WTC11 (cell line): ENCODE measurements around the gene ZDHHC14. TPM values are rescaled to one million over a fixed set of nuclear protein-coding genes. Genes with fewer than 3 reads are reported as not detected.

Experiments
- ATAC-seq: fragments of 200-7000 bp; cut with Tn5 transposase; 2 replicates; pipeline ENCODE4 v1.10.0; 2021; ENCODE audit warnings: mild to moderate bottlenecking, moderate library complexity
- CTCF ChIA-PET: fragments of 300-600 bp; sonication (Branson Sonifier 250); formaldehyde crosslinking; loops from one replicate; lab custom pipeline; 2021; ENCODE audit warnings: antibody characterized with exemption; lab: Charles Lee
- POLR2A ChIA-PET: fragments of 350-600 bp; sonication (Branson Sonifier 250); formaldehyde crosslinking; loops from one replicate; lab custom pipeline; 2021; ENCODE audit warnings: antibody characterized with exemption; lab: Charles Lee
- DNase-seq: peaks from one replicate; pipeline ENCODE4 v3.0.0; 2021; ENCODE audit warnings: low spot score
- H3K27ac Mint-ChIP-seq: 2 replicates; pipeline ENCODE4 v1.8.0; 2021; ENCODE audit warnings: mixed read lengths
- H3K27me3 Mint-ChIP-seq: 2 replicates; pipeline ENCODE4 v1.8.0; 2021; ENCODE audit warnings: low read depth, mild to moderate bottlenecking, moderate library complexity, mixed read lengths
- H3K36me3 Mint-ChIP-seq: 2 replicates; pipeline ENCODE4 v1.8.0; 2021; ENCODE audit warnings: mixed read lengths
- H3K4me1 Mint-ChIP-seq: 2 replicates; pipeline ENCODE4 v1.8.0; 2022; ENCODE audit warnings: mixed read lengths
- H3K4me3 Mint-ChIP-seq: 2 replicates; pipeline ENCODE4 v1.8.0; 2021; ENCODE audit warnings: mild to moderate bottlenecking, moderate library complexity, mixed read lengths
- H3K9me3 Mint-ChIP-seq: 2 replicates; pipeline ENCODE4 v1.8.0; 2021; ENCODE audit warnings: mixed read lengths
- AR ChIP-seq: fragments of 250-450 bp; sonication (Bioruptor Pico); IDR thresholded peaks from 2 replicates; pipeline ENCODE4 v1.9.0; 2021; ENCODE audit warnings: mild to moderate bottlenecking
- CBFB ChIP-seq: sonication (generic); formaldehyde crosslinking; IDR thresholded peaks from 2 replicates; pipeline ENCODE4 v1.8.1; 2022; ENCODE audit warnings: mild to moderate bottlenecking, low read depth, missing genetic modification reagents
- ESRRA ChIP-seq: sonication (generic); formaldehyde crosslinking; IDR thresholded peaks from 2 replicates; pipeline ENCODE4 v1.8.1; 2022; ENCODE audit warnings: mild to moderate bottlenecking, missing genetic modification reagents, borderline replicate concordance
- FOXK1 ChIP-seq: sonication (generic); formaldehyde crosslinking; IDR thresholded peaks from 2 replicates; pipeline ENCODE4 v1.8.0; 2022; ENCODE audit warnings: mild to moderate bottlenecking, moderate library complexity, missing genetic modification reagents
- OVOL2 ChIP-seq: fragments of 250-450 bp; sonication (Bioruptor Pico); IDR thresholded peaks from 2 replicates; pipeline ENCODE4 v1.9.0; 2021; ENCODE audit warnings: mild to moderate bottlenecking, borderline replicate concordance
- PRRX2 ChIP-seq: fragments of 250-450 bp; sonication (Bioruptor Pico); IDR thresholded peaks from 2 replicates; pipeline ENCODE4 v1.8.0; 2021; ENCODE audit warnings: mild to moderate bottlenecking
- STAT6 ChIP-seq: sonication (generic); formaldehyde crosslinking; conservative IDR thresholded peaks from 2 replicates; pipeline ENCODE4 v1.8.1; 2023; ENCODE audit warnings: mild to moderate bottlenecking, low read depth, missing genetic modification reagents, moderate library complexity
- USF2 ChIP-seq: sonication (generic); formaldehyde crosslinking; IDR thresholded peaks from 2 replicates; pipeline ENCODE4 v1.8.1; 2023; ENCODE audit warnings: mild to moderate bottlenecking, missing genetic modification reagents, moderate library complexity
- ZNF121 ChIP-seq: sonication (generic); formaldehyde crosslinking; IDR thresholded peaks from 2 replicates; pipeline ENCODE4 v1.8.0; 2023; ENCODE audit warnings: missing genetic modification reagents
- ZNF423 ChIP-seq: fragments of 250-450 bp; sonication (Bioruptor Pico); IDR thresholded peaks from 2 replicates; pipeline ENCODE4 v2.1.2; 2022; ENCODE audit warnings: mild to moderate bottlenecking, moderate library complexity
- ZNF671 ChIP-seq: fragments of 250-450 bp; sonication (Bioruptor Pico); IDR thresholded peaks from 2 replicates; pipeline ENCODE4 v1.8.0; 2021; ENCODE audit warnings: mild to moderate bottlenecking
- total RNA-seq: library from RNA; stranded (reverse); gene quantifications from 3 replicates; pipeline ENCODE4 v1.2.3, GENCODE V29; 2021
- TF ChIP-seq, protein P1 (sequence below): sonication (generic); formaldehyde crosslinking; IDR thresholded peaks from 2 replicates; pipeline ENCODE4 v1.8.0; 2022; ENCODE audit warnings: mild to moderate bottlenecking, missing genetic modification reagents
- TF ChIP-seq, protein P2 (sequence below): fragments of 250-450 bp; sonication (Bioruptor Pico); IDR thresholded peaks from 2 replicates; pipeline ENCODE4 v2.1.2; 2022; ENCODE audit warnings: mild to moderate bottlenecking, moderate library complexity
- TF ChIP-seq, protein P3 (sequence below): sonication (generic); formaldehyde crosslinking; conservative IDR thresholded peaks from 2 replicates; pipeline ENCODE4 v1.8.1; 2022; ENCODE audit warnings: mild to moderate bottlenecking, missing genetic modification reagents
- TF ChIP-seq, protein P4 (sequence below): sonication (generic); formaldehyde crosslinking; IDR thresholded peaks from 2 replicates; pipeline ENCODE4 v1.8.0; 2022; ENCODE audit warnings: mild to moderate bottlenecking, missing genetic modification reagents

Gene ZDHHC14
- total RNA-seq, 1 experiment from 2014 or later: 6.6 TPM

- CTCF ChIA-PET: interaction anchor here (0.9 kb wide), 1 partner anchor 44 kb away, joined by 3 read pairs; no protein-coding TSS in a partner anchor
- DNase-seq (no peak), ATAC-seq (no peak)
- TF ChIP-seq, protein P1, sequence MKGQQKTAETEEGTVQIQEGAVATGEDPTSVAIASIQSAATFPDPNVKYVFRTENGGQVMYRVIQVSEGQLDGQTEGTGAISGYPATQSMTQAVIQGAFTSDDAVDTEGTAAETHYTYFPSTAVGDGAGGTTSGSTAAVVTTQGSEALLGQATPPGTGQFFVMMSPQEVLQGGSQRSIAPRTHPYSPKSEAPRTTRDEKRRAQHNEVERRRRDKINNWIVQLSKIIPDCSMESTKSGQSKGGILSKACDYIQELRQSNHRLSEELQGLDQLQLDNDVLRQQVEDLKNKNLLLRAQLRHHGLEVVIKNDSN (CRISPR knock-in tag): peak; percentile 33; the same call in 1 of the 2 replicates
- TF ChIP-seq AR (CRISPR knock-in tag) (no peak), CBFB (CRISPR knock-in tag) (no peak), USF2 (CRISPR knock-in tag) (peak; percentile 62)
- peaks cover 18% of the 10 kb centered on the region for H3K36me3 Mint-ChIP-seq
- peak overlapping the region; percentile 27; the same call in 1 of the 2 replicates for H3K27ac Mint-ChIP-seq
- POLR2A ChIA-PET: no interaction called here
- H3K4me3 Mint-ChIP-seq: no peak overlapping the region
- H3K4me1 Mint-ChIP-seq: peaks cover 79% of the 10 kb centered on the region
- H3K27me3 Mint-ChIP-seq: peaks cover 16% of the 10 kb centered on the region
- H3K9me3 Mint-ChIP-seq: peaks cover 17% of the 10 kb centered on the region
Measured at GRCh38 chr6:157711060-157711459, 330.1 kb downstream of the ZDHHC14 start.

GRCh38 chr6:157712585-157713295 is 331.8 kb downstream of the ZDHHC14 start:
- Mint-ChIP-seq H3K4me1 (peaks cover 83% of the 10 kb centered on the region), H3K36me3 (peaks cover 2% of the 10 kb centered on the region), H3K4me3 (no peak overlapping the region), H3K27ac (no peak overlapping the region), H3K27me3 (peaks cover 16% of the 10 kb centered on the region), H3K9me3 (peaks cover under 1% of the 10 kb centered on the region; the same call in 1 of the 2 replicates)
- CTCF ChIA-PET: interaction anchor here (0.6 to 1.7 kb wide), 4 partner anchors 22 to 398 kb away, joined by 3 to 7 read pairs (median 4); no protein-coding TSS in a partner anchor
- DNase-seq (no peak), ATAC-seq (no peak)
- POLR2A ChIA-PET: interaction anchor here (0.6 kb wide), 1 partner anchor 197 kb away, joined by 3 read pairs; no protein-coding TSS in a partner anchor
- TF ChIP-seq ZNF671 (no peak), ZNF423 (CRISPR knock-in tag) (no peak), FOXK1 (CRISPR knock-in tag) (no peak), ESRRA (CRISPR knock-in tag) (no peak), ZNF121 (no peak), AR (CRISPR knock-in tag) (no peak), OVOL2 (no peak), STAT6 (CRISPR knock-in tag) (no peak), PRRX2 (no peak), USF2 (CRISPR knock-in tag) (no peak)
- TF ChIP-seq, protein P2, sequence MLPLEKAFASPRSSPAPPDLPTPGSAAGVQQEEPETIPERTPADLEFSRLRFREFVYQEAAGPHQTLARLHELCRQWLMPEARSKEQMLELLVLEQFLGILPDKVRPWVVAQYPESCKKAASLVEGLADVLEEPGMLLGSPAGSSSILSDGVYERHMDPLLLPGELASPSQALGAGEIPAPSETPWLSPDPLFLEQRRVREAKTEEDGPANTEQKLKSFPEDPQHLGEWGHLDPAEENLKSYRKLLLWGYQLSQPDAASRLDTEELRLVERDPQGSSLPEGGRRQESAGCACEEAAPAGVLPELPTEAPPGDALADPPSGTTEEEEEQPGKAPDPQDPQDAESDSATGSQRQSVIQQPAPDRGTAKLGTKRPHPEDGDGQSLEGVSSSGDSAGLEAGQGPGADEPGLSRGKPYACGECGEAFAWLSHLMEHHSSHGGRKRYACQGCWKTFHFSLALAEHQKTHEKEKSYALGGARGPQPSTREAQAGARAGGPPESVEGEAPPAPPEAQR (CRISPR knock-in tag): no peak
- TF ChIP-seq, protein P3, sequence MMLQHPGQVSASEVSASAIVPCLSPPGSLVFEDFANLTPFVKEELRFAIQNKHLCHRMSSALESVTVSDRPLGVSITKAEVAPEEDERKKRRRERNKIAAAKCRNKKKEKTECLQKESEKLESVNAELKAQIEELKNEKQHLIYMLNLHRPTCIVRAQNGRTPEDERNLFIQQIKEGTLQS (CRISPR knock-in tag): no peak
- TF ChIP-seq, protein P4, sequence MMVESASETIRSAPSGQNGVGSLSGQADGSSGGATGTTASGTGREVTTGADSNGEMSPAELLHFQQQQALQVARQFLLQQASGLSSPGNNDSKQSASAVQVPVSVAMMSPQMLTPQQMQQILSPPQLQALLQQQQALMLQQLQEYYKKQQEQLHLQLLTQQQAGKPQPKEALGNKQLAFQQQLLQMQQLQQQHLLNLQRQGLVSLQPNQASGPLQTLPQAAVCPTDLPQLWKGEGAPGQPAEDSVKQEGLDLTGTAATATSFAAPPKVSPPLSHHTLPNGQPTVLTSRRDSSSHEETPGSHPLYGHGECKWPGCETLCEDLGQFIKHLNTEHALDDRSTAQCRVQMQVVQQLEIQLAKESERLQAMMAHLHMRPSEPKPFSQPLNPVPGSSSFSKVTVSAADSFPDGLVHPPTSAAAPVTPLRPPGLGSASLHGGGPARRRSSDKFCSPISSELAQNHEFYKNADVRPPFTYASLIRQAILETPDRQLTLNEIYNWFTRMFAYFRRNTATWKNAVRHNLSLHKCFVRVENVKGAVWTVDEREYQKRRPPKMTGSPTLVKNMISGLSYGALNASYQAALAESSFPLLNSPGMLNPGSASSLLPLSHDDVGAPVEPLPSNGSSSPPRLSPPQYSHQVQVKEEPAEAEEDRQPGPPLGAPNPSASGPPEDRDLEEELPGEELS (CRISPR knock-in tag): no peak
